GM21528 (cell line): ENCODE data around the gene MRGPRE.

Experiments
- ATAC-seq: cut with Tn5 transposase; IDR thresholded peaks from one replicate; pipeline ENCODE4 v1.9.1; 2021; ENCODE audit warnings: mild to moderate bottlenecking, moderate library complexity; ENCODE audit not compliant: unreplicated experiment, low FRiP score

MRGPRE gene

GRCh38 chr11:3216027-3216525 lies 16.1 kb downstream of the MRGPRE start:
- no peak for ATAC-seq

GRCh38 chr11:3215346-3216026 lies 16.7 kb downstream of the MRGPRE start:
- no peak for ATAC-seq

GRCh38 chr11:3214420-3214699 lies 17.9 kb downstream of the MRGPRE start:
- ATAC-seq = no peak

GRCh38 chr11:3213659-3214419 lies 18.4 kb downstream of the MRGPRE start:
- ATAC-seq = no peak

- ATAC-seq = no peak
Observed at GRCh38 chr11:3208272-3208671, 23.9 kb downstream of the MRGPRE start.

- no peak for ATAC-seq
Observed at GRCh38 chr11:3207526-3208189, 24.6 kb downstream of the MRGPRE start.

- ATAC-seq = no peak
Observed at GRCh38 chr11:3206922-3207204, 25.4 kb downstream of the MRGPRE start.

GRCh38 chr11:3206156-3206921 lies 25.9 kb downstream of the MRGPRE start:
- no peak for ATAC-seq

- ATAC-seq = no peak
Observed at GRCh38 chr11:3205261-3206155, 26.7 kb downstream of the MRGPRE start.

GRCh38 chr11:3204141-3205015 lies 27.8 kb downstream of the MRGPRE start:
- ATAC-seq = no peak

GRCh38 chr11:3203221-3204043 lies 28.8 kb downstream of the MRGPRE start:
- no peak for ATAC-seq

- no peak for ATAC-seq
Observed at GRCh38 chr11:3202759-3203158, 29.5 kb downstream of the MRGPRE start.

- no peak for ATAC-seq
Observed at GRCh38 chr11:3202305-3202704, 29.9 kb downstream of the MRGPRE start.

GRCh38 chr11:3201677-3202181 lies 30.5 kb downstream of the MRGPRE start:
- no peak for ATAC-seq

GRCh38 chr11:3201112-3201581 lies 31.1 kb downstream of the MRGPRE start:
- ATAC-seq = no peak

- ATAC-seq = no peak
Observed at GRCh38 chr11:3200388-3201111, 31.7 kb downstream of the MRGPRE start.

- ATAC-seq = no peak
Observed at GRCh38 chr11:3199537-3200295, 32.5 kb downstream of the MRGPRE start.
